Endothelial cell of umbilical vein (primary cell): ENCODE results near the gene FOXO1. TPM values are rescaled to one million over a fixed set of nuclear protein-coding genes. Genes with fewer than 3 reads are reported as not detected.

Experiments used
- BruUV-seq: library from RNA; stranded (reverse); fragments of 400-500 nt; replicated peaks from 2 replicates; lab custom pipeline; 2021; lab: Mats Ljungman, UMichigan
- CTCF ChIA-PET: fragments of 300-600, 350-600 bp; sonication (Branson Sonifier 250); formaldehyde crosslinking; loops from one replicate; lab custom pipeline; 2021; ENCODE audit warnings: antibody characterized with exemption, inconsistent platforms; lab: Charles Lee
- POLR2A ChIA-PET: fragments of 300-600, 350-600 bp; sonication (Branson Sonifier 250); formaldehyde crosslinking; loops from one replicate; lab custom pipeline; 2021; ENCODE audit warnings: antibody characterized with exemption, inconsistent platforms; lab: Charles Lee
- DNase-seq: peaks from one replicate; pipeline ENCODE4 v3.0.0-alpha.2; 2011; ENCODE audit warnings: low read depth, low spot score
- FAIRE-seq: peaks from 2 replicates; lab custom pipeline; 2011; peaks lifted over from hg19 to GRCh38; lab: Jason Lieb, UNC
- H2AFZ ChIP-seq: 2 replicates; pipeline ENCODE4 v1.6.0; 2012; ENCODE audit warnings: low read depth, low read length, control low read depth, inconsistent platforms
- H3K27ac ChIP-seq: 2 replicates; pipeline ENCODE4 v1.5.1; 2011; ENCODE audit warnings: low read depth, mild to moderate bottlenecking, control low read depth, low read length, moderate library complexity; ENCODE audit not compliant: insufficient read depth
- H3K27me3 ChIP-seq, 2 experiments: 2 replicates each; pipeline versions ENCODE4 v1.6.0 to v1.6.1; 2011; ENCODE audit warnings: low read length in 2 of 2, mixed read lengths in 1 of 2; ENCODE audit not compliant: control insufficient read depth in 2 of 2, insufficient read depth in 2 of 2
- H3K36me3 ChIP-seq, 2 experiments: 2 replicates in 1 of 2; 3 replicates in 1 of 2; pipeline ENCODE4 v1.5.1; 2011; ENCODE audit warnings: low read length in 2 of 2, mild to moderate bottlenecking in 1 of 2, moderate library complexity in 1 of 2; ENCODE audit not compliant: control insufficient read depth in 2 of 2, insufficient read depth in 2 of 2; ENCODE audit errors: extremely low read depth in 1 of 2
- H3K4me1 ChIP-seq: 3 replicates; pipeline ENCODE4 v1.5.1; 2011; ENCODE audit warnings: mild to moderate bottlenecking, low read length; ENCODE audit not compliant: control insufficient read depth, insufficient read depth; ENCODE audit errors: extremely low read depth
- H3K4me2 ChIP-seq: 2 replicates; pipeline ENCODE4 v1.6.1; 2011; ENCODE audit warnings: low read length, control low read depth, mixed read lengths; ENCODE audit not compliant: insufficient read depth
- H3K4me3 ChIP-seq, 3 experiments: fragments of 200-600 bp in 1 of 3; sonication (generic), shearing (Covaris generic) in 1 of 3; replicated peaks in 1 of 3; 2 replicates each; pipeline ENCODE4 v1.5.1; 2011 to 2016; ENCODE audit warnings: control low read depth in 3 of 3, low read length in 3 of 3, mild to moderate bottlenecking in 2 of 3, inconsistent platforms in 1 of 3, low read depth in 1 of 3, moderate library complexity in 1 of 3; ENCODE audit not compliant: insufficient read depth in 1 of 3
- H3K79me2 ChIP-seq: 2 replicates; pipeline ENCODE4 v1.6.0; 2012; ENCODE audit warnings: low read length, inconsistent platforms; ENCODE audit not compliant: control insufficient read depth, insufficient read depth
- H3K9ac ChIP-seq: replicated peaks from 2 replicates; pipeline ENCODE3; 2011; ENCODE audit warnings: low read length, control low read depth; ENCODE audit not compliant: insufficient read depth; ENCODE audit errors: extremely low read depth
- H3K9me1 ChIP-seq: replicated peaks from 3 replicates; pipeline ENCODE4 v1.6.0; 2011; ENCODE audit warnings: mild to moderate bottlenecking, low read length; ENCODE audit not compliant: control insufficient read depth, insufficient read depth; ENCODE audit errors: extremely low read depth
- H3K9me3 ChIP-seq: replicated peaks from 2 replicates; pipeline ENCODE4 v1.5.1; 2012; ENCODE audit warnings: low read length, inconsistent platforms; ENCODE audit not compliant: control insufficient read depth, insufficient read depth
- H4K20me1 ChIP-seq: replicated peaks from 2 replicates; pipeline ENCODE3; 2011; ENCODE audit warnings: mild to moderate bottlenecking, low read length; ENCODE audit not compliant: control insufficient read depth, insufficient read depth; ENCODE audit errors: extremely low read depth
- EZH2 ChIP-seq: IDR thresholded peaks from 2 replicates; pipeline ENCODE4 v1.6.1; 2012; ENCODE audit warnings: borderline replicate concordance, low read depth, mild to moderate bottlenecking, moderate library complexity, low read length, inconsistent platforms; ENCODE audit not compliant: severe bottlenecking
- GATA2 ChIP-seq: IDR thresholded peaks from 2 replicates; pipeline ENCODE4 v1.7.0; 2011; ENCODE audit warnings: low read depth, mild to moderate bottlenecking, moderate library complexity, mixed read lengths, low read length; ENCODE audit not compliant: insufficient read length, insufficient read depth
- JUN ChIP-seq: IDR thresholded peaks from 2 replicates; pipeline ENCODE4 v1.6.1; 2011; ENCODE audit warnings: borderline replicate concordance, low read depth; ENCODE audit not compliant: insufficient read length, insufficient read depth
- MAX ChIP-seq: IDR thresholded peaks from 2 replicates; pipeline ENCODE4 v1.6.1; 2011; ENCODE audit not compliant: insufficient read depth, insufficient read length
- MYC ChIP-seq: IDR thresholded peaks from one replicate; pipeline ENCODE4 v1.6.1; 2011; ENCODE audit warnings: mild to moderate bottlenecking, low read depth, low read length
- POLR2A ChIP-seq: IDR thresholded peaks from 2 replicates; pipeline ENCODE4 v1.6.1; 2012; ENCODE audit warnings: low read depth, mild to moderate bottlenecking, control low read depth, low read length
- POLR2AphosphoS5 ChIP-seq: IDR thresholded peaks from 2 replicates; pipeline ENCODE4 v1.6.1; 2012; ENCODE audit warnings: low read depth, mild to moderate bottlenecking, control low read depth, low read length, moderate library complexity; ENCODE audit not compliant: insufficient read depth
- dilution Hi-C: fragments of 300-500 bp; cut with MboI; formaldehyde crosslinking; loops from one replicate; pipeline ENCODE4 v1.15.0; 2019; ENCODE audit warnings: low sequenced_read_pairs; ENCODE audit not compliant: extremely low pct_ligation_motif_present
- intact Hi-C: fragments of 100-400 bp; cut with micrococcal nuclease; formaldehyde crosslinking; loops from one replicate; pipeline ENCODE4 v1.10.0; 2022
- polyA plus RNA-seq, 4 experiments: library from polyadenylated mRNA; depleted of rRNA in 3 of 4; stranded (reverse) in 3 of 4; unstranded in 1 of 4; fragments of >200 nt; gene quantifications; 2 replicates each; pipeline versions ENCODE4 v1.2.1 to v1.2.3, GENCODE V29; 2011 to 2012; ENCODE audit warnings: missing spikeins in 1 of 4
- total RNA-seq: library from RNA; stranded (reverse); gene quantifications from 2 replicates; pipeline ENCODE4 v1.2.3, GENCODE V29; 2021
- TF ChIP-seq, protein P1 (sequence below), 2 donors: IDR thresholded peaks; 1 replicate in 1 of 2; 2 replicates in 1 of 2; pipeline ENCODE4 v1.5.1; 2011; ENCODE audit warnings: low read length in 2 of 2, mild to moderate bottlenecking in 2 of 2, moderate library complexity in 2 of 2, control low read depth in 1 of 2, inconsistent platforms in 1 of 2, low read depth in 1 of 2; ENCODE audit not compliant: insufficient read depth in 1 of 2; ENCODE audit errors: extremely low read depth in 1 of 2

The FOXO1 gene
- total and polyA plus RNA-seq, 2 donors (not counting 3 experiments of a cell fraction or from before 2014, with no cell fraction given): 44.7 to 48.5 TPM

GRCh38 chr13:40519637-40520036 lies 146.8 kb downstream of the FOXO1 start:
- H3K4me2 ChIP-seq: no peak overlapping the region
- intact Hi-C loops: no loop called here
- TF ChIP-seq EZH2 (no peak), MAX (no peak), MYC (no peak), GATA2 (no peak), JUN (no peak), POLR2AphosphoS5 (no peak), POLR2A (no peak)
- TF ChIP-seq, protein P1, sequence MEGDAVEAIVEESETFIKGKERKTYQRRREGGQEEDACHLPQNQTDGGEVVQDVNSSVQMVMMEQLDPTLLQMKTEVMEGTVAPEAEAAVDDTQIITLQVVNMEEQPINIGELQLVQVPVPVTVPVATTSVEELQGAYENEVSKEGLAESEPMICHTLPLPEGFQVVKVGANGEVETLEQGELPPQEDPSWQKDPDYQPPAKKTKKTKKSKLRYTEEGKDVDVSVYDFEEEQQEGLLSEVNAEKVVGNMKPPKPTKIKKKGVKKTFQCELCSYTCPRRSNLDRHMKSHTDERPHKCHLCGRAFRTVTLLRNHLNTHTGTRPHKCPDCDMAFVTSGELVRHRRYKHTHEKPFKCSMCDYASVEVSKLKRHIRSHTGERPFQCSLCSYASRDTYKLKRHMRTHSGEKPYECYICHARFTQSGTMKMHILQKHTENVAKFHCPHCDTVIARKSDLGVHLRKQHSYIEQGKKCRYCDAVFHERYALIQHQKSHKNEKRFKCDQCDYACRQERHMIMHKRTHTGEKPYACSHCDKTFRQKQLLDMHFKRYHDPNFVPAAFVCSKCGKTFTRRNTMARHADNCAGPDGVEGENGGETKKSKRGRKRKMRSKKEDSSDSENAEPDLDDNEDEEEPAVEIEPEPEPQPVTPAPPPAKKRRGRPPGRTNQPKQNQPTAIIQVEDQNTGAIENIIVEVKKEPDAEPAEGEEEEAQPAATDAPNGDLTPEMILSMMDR (IDR thresholded peaks at IDR 0.05; ENCODE audit: extremely low read depth in 1 of 2, insufficient read depth in 1 of 2, low read depth in 1 of 2, low read length in 2 of 2): no peak
- no peak overlapping the region for H3K27ac ChIP-seq
- no peaks in the 10 kb centered on the region for H4K20me1 ChIP-seq
- H2AFZ ChIP-seq: no peak overlapping the region
- no peaks in the 10 kb centered on the region for H3K79me2 ChIP-seq
- no peaks in the 10 kb centered on the region for H3K27me3 ChIP-seq
- no peaks in the 10 kb centered on the region for H3K9me3 ChIP-seq
- FAIRE-seq: no peak
- no peaks in the 10 kb centered on the region for H3K36me3 ChIP-seq
- no TSS peak for BruUV-seq
- dilution Hi-C loops: no loop called here
- H3K4me1 ChIP-seq: peaks cover 4% of the 10 kb centered on the region
- H3K4me3 ChIP-seq: no peak overlapping the region
- no peak for DNase-seq
- H3K9me1 ChIP-seq: no peaks in the 10 kb centered on the region
- H3K9ac ChIP-seq: no peak overlapping the region
- POLR2A ChIA-PET: no interaction called here
- CTCF ChIA-PET: interaction anchor here (1.0 kb wide), 1 partner anchor 11 kb away, joined by 4 read pairs; no protein-coding TSS in a partner anchor
